Measurements from ENCODE around the gene TNS3. TPM values are rescaled to one million over a fixed set of nuclear protein-coding genes. Genes with fewer than 3 reads are reported as not detected.

TNS3 gene
- polyA plus RNA-seq, 3 donors: 5.2 to 30.3 (median 7.9) TPM

- Histone ChIP-seq H4K20me1 (ENCODE audit: insufficient read depth, low read length) (peaks cover 100% of the 10 kb centered on the region), H3K27ac (ENCODE audit: low read depth in 1 of 2, low read length in 2 of 2) (peak overlapping the region in 1 of 2 donors; percentile 12), H3K4me3 (replicated peaks in 1 of 3; ENCODE audit: low read depth in 2 of 3, low read length in 3 of 3) (no peak overlapping the region), H2AFZ (ENCODE audit: insufficient read depth, low read depth, low read length, poor library complexity, severe bottlenecking) (no peak overlapping the region), H3K9ac (ENCODE audit: insufficient read depth, low read length, poor library complexity, severe bottlenecking) (no peak overlapping the region), H3K36me3 (replicated peaks in 1 of 2; ENCODE audit: control insufficient read depth in 1 of 2, insufficient read depth in 2 of 2, low read length in 2 of 2) (peaks cover 32 to 89% of the 10 kb centered on the region in 2 donors), H3K4me2 (replicated peaks; ENCODE audit: extremely low read depth, low read length, poor library complexity, severe bottlenecking) (no peak overlapping the region), H3K27me3 (ENCODE audit: control insufficient read depth in 2 of 2, insufficient read depth in 2 of 2, low read length in 2 of 2) (no peaks in the 10 kb centered on the region), H3K79me2 (ENCODE audit: insufficient read depth, low read length) (peaks cover 90% of the 10 kb centered on the region), H3K9me3 (replicated peaks in 1 of 2; ENCODE audit: control insufficient read depth in 1 of 2, insufficient read depth in 1 of 2, low read length in 2 of 2) (peaks cover 0 to 3% of the 10 kb centered on the region in 2 donors), H3K4me1 (ENCODE audit: control insufficient read depth in 1 of 2, insufficient read depth in 2 of 2, low read length in 2 of 2) (peaks cover 32 to 40% of the 10 kb centered on the region in 2 donors)
- peaks cover 57 to 70% of the 10 kb centered on the region in 2 donors for H3K36me3 Mint-ChIP-seq
- H3K27me3 Mint-ChIP-seq (ENCODE audit: low read depth in 3 of 3): no peaks in the 10 kb centered on the region
- intact Hi-C loops (cut with micrococcal nuclease): no loop called here
- TF ChIP-seq CTCF (IDR thresholded peaks at IDR 0.05): no peak
- H3K9me3 Mint-ChIP-seq: peaks cover 0 to 4% (median 1%) of the 10 kb centered on the region in 7 donors
- peak overlapping the region in 5 of 7 donors; percentile 34 to 77 (median 42) for H3K27ac Mint-ChIP-seq
- no peak overlapping the region for H3K4me3 Mint-ChIP-seq
- WGBS (ENCODE audit: insufficient coverage): 94% methylated on average over 9 of the region's 14 CpGs
- DNase-seq: no peak
- H3K4me1 Mint-ChIP-seq: peaks cover 44% of the 10 kb centered on the region
Observed at GRCh38 chr7:47506382-47507339, 75.2 kb downstream of the TNS3 start.

GRCh38 chr7:47505312-47506007 lies 76.5 kb downstream of the TNS3 start:
- Mint-ChIP-seq H3K27me3 (ENCODE audit: low read depth in 3 of 3) (no peaks in the 10 kb centered on the region), H3K4me3 (no peak overlapping the region)

More at GRCh38 chr7:47505312-47506007, 76.5 kb downstream of the TNS3 start:
- Mint-ChIP-seq H3K36me3 (peaks cover 61 to 71% of the 10 kb centered on the region in 2 donors), H3K4me1 (peaks cover 49% of the 10 kb centered on the region), H3K9me3 (peaks cover 0 to 4% (median 1%) of the 10 kb centered on the region in 7 donors), H3K27ac (peak overlapping the region in 6 of 7 donors; percentile 31 to 79 (median 49))
- WGBS (ENCODE audit: insufficient coverage): 54% methylated on average over 7 of the region's 12 CpGs
- no peak overlapping the region for H2AFZ ChIP-seq (ENCODE audit: insufficient read depth, low read depth, low read length, poor library complexity, severe bottlenecking)
- intact Hi-C loops (cut with micrococcal nuclease): no loop called here
- H3K79me2 ChIP-seq (ENCODE audit: insufficient read depth, low read length): peaks cover 96% of the 10 kb centered on the region
- H4K20me1 ChIP-seq (ENCODE audit: insufficient read depth, low read length): peaks cover 94% of the 10 kb centered on the region
- peaks cover 29 to 84% of the 10 kb centered on the region in 2 donors for H3K36me3 ChIP-seq (replicated peaks in 1 of 2; ENCODE audit: control insufficient read depth in 1 of 2, insufficient read depth in 2 of 2, low read length in 2 of 2)
- no peaks in the 10 kb centered on the region for H3K27me3 ChIP-seq (ENCODE audit: control insufficient read depth in 2 of 2, insufficient read depth in 2 of 2, low read length in 2 of 2)
- TF ChIP-seq CTCF (IDR thresholded peaks at IDR 0.05): no peak
- no peak overlapping the region for H3K4me3 ChIP-seq (replicated peaks in 1 of 3; ENCODE audit: low read depth in 2 of 3, low read length in 3 of 3)
- no peak overlapping the region for H3K4me2 ChIP-seq (replicated peaks; ENCODE audit: extremely low read depth, low read length, poor library complexity, severe bottlenecking)
- no peak overlapping the region for H3K9ac ChIP-seq (ENCODE audit: insufficient read depth, low read length, poor library complexity, severe bottlenecking)
- no peak for DNase-seq
- peaks cover 32 to 45% of the 10 kb centered on the region in 2 donors for H3K4me1 ChIP-seq (ENCODE audit: control insufficient read depth in 1 of 2, insufficient read depth in 2 of 2, low read length in 2 of 2)
- peaks cover 0 to 3% of the 10 kb centered on the region in 2 donors for H3K9me3 ChIP-seq (replicated peaks in 1 of 2; ENCODE audit: control insufficient read depth in 1 of 2, insufficient read depth in 1 of 2, low read length in 2 of 2)
- H3K27ac ChIP-seq (ENCODE audit: low read depth in 1 of 2, low read length in 2 of 2): peak overlapping the region; percentile 7 to 78

All from CD14-positive monocyte (primary cell).